GM21529 (cell line): ENCODE results near the gene EGFL7.
"Not testable (repeated sequence)": the region's sequence is repeated elsewhere in the genome, so short reads cannot be mapped to it uniquely, and the experiment has no call there.

Experiments
- ATAC-seq: cut with Tn5 transposase; IDR thresholded peaks from one replicate; pipeline ENCODE4 v1.9.1; 2021; ENCODE audit not compliant: unreplicated experiment

The EGFL7 gene

GRCh38 chr9:136624184-136624951, 38.3 kb upstream of the EGFL7 start:
- no peak for ATAC-seq

- no peak for ATAC-seq
These were observed 37.3 kb upstream of the EGFL7 start for GRCh38 chr9:136625101-136626065.

GRCh38 chr9:136626066-136626725, 36.5 kb upstream of the EGFL7 start:
- no peak for ATAC-seq

DNA sequence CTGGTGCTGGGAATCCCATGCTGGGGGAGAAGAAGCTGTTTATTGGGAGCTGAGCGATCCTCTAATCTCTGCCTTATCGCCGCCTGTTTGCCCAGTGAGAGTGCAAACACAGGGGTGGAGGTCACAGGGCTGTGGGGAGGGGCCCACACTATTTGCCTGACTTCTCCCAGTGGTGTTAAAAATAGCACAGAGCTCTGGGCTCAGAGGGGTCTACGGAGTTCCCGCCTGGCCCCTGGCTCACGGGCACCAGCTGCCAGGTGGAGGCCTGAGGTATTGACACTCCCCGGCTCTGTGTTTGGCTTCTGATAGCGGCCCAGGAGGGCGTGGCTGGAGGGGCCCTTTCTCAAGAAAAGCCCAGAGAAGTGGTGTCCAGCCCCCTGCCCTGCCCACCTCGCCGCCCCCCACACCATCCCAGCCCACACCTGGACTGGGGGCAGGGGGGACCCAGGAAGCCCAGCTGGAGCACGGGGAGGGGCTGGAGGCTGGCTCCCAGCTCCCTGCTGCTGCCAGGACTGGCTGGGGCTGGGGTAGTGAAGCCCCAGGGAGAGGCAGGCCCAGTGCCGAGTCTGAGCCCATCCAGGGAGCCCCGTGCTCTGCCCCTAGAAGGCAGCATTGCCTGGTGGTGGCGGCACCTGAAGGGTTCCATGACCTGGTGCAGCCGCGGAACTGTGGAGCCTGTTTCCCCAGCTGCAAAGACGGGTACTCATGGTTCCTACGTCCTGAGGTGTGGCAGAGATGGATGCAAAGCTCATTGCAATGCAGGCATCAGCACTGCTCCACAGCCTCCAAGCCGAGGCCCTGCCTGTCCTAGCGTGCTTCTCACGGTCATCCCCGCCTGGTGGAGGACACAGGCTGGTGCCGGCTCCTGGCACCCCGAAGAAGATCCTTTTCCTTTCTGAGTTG, 35.7 kb upstream of the EGFL7 start:
- no peak for ATAC-seq

- ATAC-seq = no peak
These were observed 35.0 kb upstream of the EGFL7 start for GRCh38 chr9:136627703-136628102.

GRCh38 chr9:136628268-136628667, 34.4 kb upstream of the EGFL7 start:
- no peak for ATAC-seq

DNA sequence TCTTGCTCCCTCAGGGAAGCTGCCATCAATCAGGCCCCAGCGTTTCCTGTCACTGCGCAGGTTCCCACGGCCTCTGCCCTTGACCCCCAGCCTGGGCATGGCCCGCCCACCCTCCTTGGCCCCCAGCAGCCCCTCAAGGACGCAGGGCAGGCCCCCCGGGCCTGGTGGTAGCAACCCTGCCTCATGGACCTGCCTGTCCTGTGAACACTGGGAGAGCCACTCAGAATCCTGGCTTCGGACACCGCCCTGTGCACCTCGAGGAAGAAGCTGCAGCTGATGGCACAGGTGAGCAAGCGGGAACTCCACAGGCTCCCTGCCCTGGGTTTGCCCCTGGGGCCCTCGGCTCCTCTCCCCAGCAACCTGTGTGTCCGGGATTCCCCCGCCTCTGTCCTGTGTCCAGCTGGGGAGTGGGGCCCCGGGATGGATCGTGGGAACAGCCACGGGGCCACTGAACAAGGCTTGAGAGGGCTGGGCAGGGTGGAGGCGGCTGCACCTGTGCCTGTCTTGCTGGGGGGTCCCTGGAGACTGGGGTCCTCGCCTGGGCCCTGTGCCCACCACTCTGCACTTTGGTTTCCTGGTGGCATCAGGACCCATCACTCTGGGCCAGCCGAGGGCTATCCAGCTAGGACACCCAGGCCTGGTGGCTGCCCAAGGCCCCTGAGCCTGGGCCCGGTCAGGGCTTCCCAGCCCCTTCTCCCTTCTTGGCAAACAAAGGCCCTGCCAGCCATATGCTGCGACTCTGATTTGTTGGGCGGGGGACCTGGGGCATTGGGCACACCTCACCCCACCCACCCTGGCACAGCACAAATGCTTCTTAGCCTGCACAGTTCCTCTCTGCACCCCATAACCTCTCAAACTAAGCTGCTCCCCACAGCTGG, 33.5 kb upstream of the EGFL7 start:
- no peak for ATAC-seq

GRCh38 chr9:136629879-136630661, 32.6 kb upstream of the EGFL7 start:
- no peak for ATAC-seq

- no peak for ATAC-seq
These were observed 32.1 kb upstream of the EGFL7 start for GRCh38 chr9:136630662-136630992.

GRCh38 chr9:136631038-136632000, 31.4 kb upstream of the EGFL7 start:
- no peak for ATAC-seq

DNA sequence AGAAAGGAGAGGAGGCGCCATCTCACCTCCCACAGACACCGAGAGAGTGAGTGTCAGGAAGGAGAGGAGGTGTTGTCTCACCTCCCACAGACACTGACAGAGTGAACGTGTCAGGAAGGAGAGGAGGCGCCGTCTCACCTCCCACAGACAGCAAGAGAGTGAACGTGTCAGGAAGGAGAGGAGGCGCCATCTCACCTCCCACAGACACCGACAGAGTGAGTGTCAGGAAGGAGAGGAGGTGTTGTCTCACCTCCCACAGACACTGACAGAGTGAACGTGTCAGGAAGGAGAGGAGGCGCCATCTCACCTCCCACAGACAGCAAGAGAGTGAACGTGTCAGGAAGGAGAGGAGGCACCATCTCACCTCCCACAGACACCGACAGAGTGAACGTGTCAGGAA, 30.6 kb upstream of the EGFL7 start:
- not testable (repeated sequence) for ATAC-seq

DNA sequence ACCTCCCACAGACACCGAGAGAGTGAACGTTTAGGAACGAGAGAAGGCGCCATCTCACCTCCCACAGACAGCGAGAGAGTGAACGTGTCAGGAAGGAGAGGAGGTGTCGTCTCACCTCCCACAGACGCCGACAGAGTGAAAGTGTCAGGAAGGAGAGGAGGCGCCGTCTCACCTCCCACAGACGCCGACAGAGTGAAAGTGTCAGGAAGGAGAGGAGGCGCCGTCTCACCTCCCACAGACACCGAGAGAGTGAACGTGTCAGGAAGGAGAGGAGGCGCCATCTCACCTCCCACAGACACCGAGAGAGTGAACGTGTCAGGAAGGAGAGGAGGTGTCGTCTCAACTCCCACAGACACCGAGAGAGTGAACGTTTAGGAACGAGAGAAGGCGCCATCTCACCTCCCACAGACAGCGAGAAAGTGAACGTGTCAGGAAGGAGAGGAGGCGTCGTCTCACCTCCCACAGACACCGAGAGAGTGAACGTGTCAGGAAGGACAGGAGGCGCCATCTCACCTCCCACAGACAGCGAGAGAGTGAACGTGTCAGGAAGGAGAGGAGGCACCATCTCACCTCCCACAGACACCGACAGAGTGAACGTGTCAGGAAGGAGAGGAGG, 30.1 kb upstream of the EGFL7 start:
- not testable (repeated sequence) for ATAC-seq

DNA sequence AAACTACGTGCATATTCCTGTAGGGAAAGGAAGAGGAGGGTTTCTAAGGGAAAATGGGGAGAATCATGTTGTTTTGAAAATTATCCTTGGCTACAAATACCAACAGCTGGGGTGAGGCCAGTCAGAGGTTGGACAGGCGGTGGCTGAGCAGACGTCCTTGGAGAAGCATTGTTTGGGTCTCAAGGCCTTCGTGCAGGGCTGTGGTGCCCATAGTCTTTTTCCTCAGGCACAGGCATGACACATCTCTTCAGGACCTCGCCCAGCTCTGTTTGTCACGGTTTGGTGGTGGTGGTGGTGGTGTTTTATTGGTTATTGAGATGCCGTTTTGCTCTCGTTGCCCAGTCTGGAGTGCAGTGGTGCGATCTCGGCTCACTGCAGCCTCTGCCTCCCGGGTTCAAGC, 27.8 kb upstream of the EGFL7 start:
- no peak for ATAC-seq

- no peak for ATAC-seq
These were observed 22.3 kb upstream of the EGFL7 start for GRCh38 chr9:136640171-136641111.

GRCh38 chr9:136642439-136642921, 20.2 kb upstream of the EGFL7 start:
- no peak for ATAC-seq
